ENCODE data around the gene MTX3. TPM values are rescaled to one million over a fixed set of nuclear protein-coding genes. Genes with fewer than 3 reads are reported as not detected.
A peak's percentile ranks its signal among the peaks of the same experiment; 100 is the strongest.

Gene MTX3
- total RNA-seq, 1 experiment from 2014 or later, result 34.6 TPM

- TF ChIP-seq SP1 (CRISPR knock-in tag; conservative IDR thresholded peaks at IDR 0.05), result no peak
- no peak for TF ChIP-seq AFF4 (CRISPR knock-in tag; IDR thresholded peaks at IDR 0.05; ENCODE audit: borderline replicate concordance)
- TF ChIP-seq CREM (CRISPR knock-in tag; IDR thresholded peaks at IDR 0.05), result no peak
- TF ChIP-seq PRDM15 (CRISPR knock-in tag; IDR thresholded peaks at IDR 0.05), result no peak
- no peak for TF ChIP-seq USF2 (CRISPR knock-in tag; IDR thresholded peaks at IDR 0.05)
- no peak for TF ChIP-seq RORB (CRISPR knock-in tag; IDR thresholded peaks at IDR 0.05)
- no peak for DNase-seq (ENCODE audit: low spot score)
- ATAC-seq, result no peak
- Mint-ChIP-seq H3K36me3 (peaks cover 31% of the 10 kb centered on the region), H3K4me1 (peaks cover 16% of the 10 kb centered on the region), H3K27ac (peak overlapping the region; percentile 99), H3K4me3 (peak overlapping the region; percentile 96), H3K27me3 (ENCODE audit: low read depth) (no peaks in the 10 kb centered on the region), H3K9me3 (no peaks in the 10 kb centered on the region)
- CTCF ChIA-PET, result interaction anchor here (0.8 to 1.6 kb wide), 2 partner anchors 13 to 93 kb away, joined by 3 to 6 read pairs; no protein-coding TSS in a partner anchor
- POLR2A ChIA-PET, result interaction anchor here (0.6 kb wide), 1 partner anchor 95 kb away, joined by 5 read pairs; no protein-coding TSS in a partner anchor
These were observed 861 bp downstream of the MTX3 start for GRCh38 chr5:79990205-79990597.

- Mint-ChIP-seq H3K4me3 (no peak overlapping the region), H3K36me3 (peaks cover 60% of the 10 kb centered on the region), H3K27me3 (ENCODE audit: low read depth) (no peaks in the 10 kb centered on the region), H3K4me1 (peaks cover 16% of the 10 kb centered on the region), H3K27ac (no peak overlapping the region), H3K9me3 (no peaks in the 10 kb centered on the region)
- DNase-seq (ENCODE audit: low spot score) (no peak), ATAC-seq (no peak)
- TF ChIP-seq ZBTB43 (CRISPR knock-in tag; IDR thresholded peaks at IDR 0.05), result no peak
- TF ChIP-seq GABPB1 (CRISPR knock-in tag; IDR thresholded peaks at IDR 0.05), result no peak
- TF ChIP-seq TEAD1 (CRISPR knock-in tag; IDR thresholded peaks at IDR 0.05), result no peak
- TF ChIP-seq ZNF121 (CRISPR knock-in tag; IDR thresholded peaks at IDR 0.05), result no peak
- TF ChIP-seq ZSCAN18 (CRISPR knock-in tag; IDR thresholded peaks at IDR 0.05), result no peak
- no peak for TF ChIP-seq PRRX2 (CRISPR knock-in tag; IDR thresholded peaks at IDR 0.05)
- no peak for TF ChIP-seq IRF2 (CRISPR knock-in tag; IDR thresholded peaks at IDR 0.05; ENCODE audit: borderline replicate concordance, low read depth)
- TF ChIP-seq NR3C1 (CRISPR knock-in tag; conservative IDR thresholded peaks at IDR 0.05; ENCODE audit: low read depth), result no peak
- TF ChIP-seq TEAD4 (CRISPR knock-in tag; IDR thresholded peaks at IDR 0.05), result no peak
- POLR2A ChIA-PET, result no interaction called here
- CTCF ChIA-PET, result interaction anchor here (0.6 kb wide), 1 partner anchor 578 kb away, joined by 3 read pairs; no protein-coding TSS in a partner anchor
These were observed 4.8 kb downstream of the MTX3 start for GRCh38 chr5:79986260-79986659.
